Activated CD4-positive, alpha-beta memory T cell treated with anti-CD3 and anti-CD28 coated beads for 36 hours (primary cell): ENCODE measurements around the gene DUSP28. TPM values are rescaled to one million over a fixed set of nuclear protein-coding genes. Genes with fewer than 3 reads are reported as not detected.

Experiments
- CTCF ChIA-PET: fragments of 350-600 bp; sonication (Branson Sonifier 250); formaldehyde crosslinking; loops from one replicate; lab custom pipeline; 2021; ENCODE audit warnings: antibody characterized with exemption, inconsistent platforms; lab: Charles Lee
- POLR2A ChIA-PET: fragments of 350-600 bp; sonication (Branson Sonifier 250); formaldehyde crosslinking; loops from one replicate; lab custom pipeline; 2021; ENCODE audit warnings: antibody characterized with exemption; lab: Charles Lee
- DNase-seq: peaks from one replicate; pipeline ENCODE4 v3.0.0-alpha.2; 2020
- H3K27ac Mint-ChIP-seq: one replicate; pipeline ENCODE4 v1.8.0; 2021; ENCODE audit warnings: mixed read lengths
- H3K27me3 Mint-ChIP-seq: one replicate; pipeline ENCODE4 v1.8.0; 2021; ENCODE audit warnings: mixed read lengths
- H3K36me3 Mint-ChIP-seq: one replicate; pipeline ENCODE4 v1.8.0; 2021; ENCODE audit warnings: mixed read lengths
- H3K4me1 Mint-ChIP-seq: one replicate; pipeline ENCODE4 v1.8.0; 2021; ENCODE audit warnings: low read depth, mixed read lengths
- H3K4me3 Mint-ChIP-seq: one replicate; pipeline ENCODE4 v1.8.0; 2021; ENCODE audit warnings: mild to moderate bottlenecking, mixed read lengths
- H3K9me3 Mint-ChIP-seq: one replicate; pipeline ENCODE4 v1.8.0; 2021; ENCODE audit warnings: mixed read lengths
- intact Hi-C: fragments of 100-400 bp; cut with micrococcal nuclease; formaldehyde crosslinking; loops from one replicate; pipeline ENCODE4 v1.15.1; 2023
- total RNA-seq, 2 experiments: library from RNA; stranded (reverse); gene quantifications; one replicate each; pipeline ENCODE4 v1.2.3, GENCODE V29; 2021

DUSP28 gene
- total RNA-seq, 2 experiments from 2014 or later: 4.1 to 4.2 TPM

- POLR2A ChIA-PET: no interaction called here
- intact Hi-C loops: loop anchor here (5.0 kb wide), 1 partner anchor 37 kb away; the partner anchor contains the start of gene GPR35
- H3K27me3 Mint-ChIP-seq: no peaks in the 10 kb centered on the region
- no peak overlapping the region for H3K27ac Mint-ChIP-seq
- H3K36me3 Mint-ChIP-seq: peaks cover 3% of the 10 kb centered on the region
- no peak for DNase-seq
- H3K4me1 Mint-ChIP-seq: peaks cover 23% of the 10 kb centered on the region
- H3K4me3 Mint-ChIP-seq: no peak overlapping the region
- H3K9me3 Mint-ChIP-seq: no peaks in the 10 kb centered on the region
- CTCF ChIA-PET: interaction anchor here (1.2 to 2.3 kb wide), 2 partner anchors 10 to 76 kb away, joined by 4 to 10 read pairs; no protein-coding TSS in a partner anchor
These were observed 29.8 kb downstream of the DUSP28 start for GRCh38 chr2:240589850-240590525.

GRCh38 chr2:240590681-240591111, 30.5 kb downstream of the DUSP28 start:
- no peak for DNase-seq
- Mint-ChIP-seq H3K4me1 (peaks cover 21% of the 10 kb centered on the region), H3K36me3 (peaks cover 2% of the 10 kb centered on the region), H3K9me3 (no peaks in the 10 kb centered on the region), H3K27me3 (no peaks in the 10 kb centered on the region), H3K27ac (no peak overlapping the region), H3K4me3 (no peak overlapping the region)
- intact Hi-C loops: no loop called here
- CTCF ChIA-PET: interaction anchor here (1.2 kb wide), 1 partner anchor 10 kb away, joined by 4 read pairs; no protein-coding TSS in a partner anchor
- POLR2A ChIA-PET: no interaction called here

DNA sequence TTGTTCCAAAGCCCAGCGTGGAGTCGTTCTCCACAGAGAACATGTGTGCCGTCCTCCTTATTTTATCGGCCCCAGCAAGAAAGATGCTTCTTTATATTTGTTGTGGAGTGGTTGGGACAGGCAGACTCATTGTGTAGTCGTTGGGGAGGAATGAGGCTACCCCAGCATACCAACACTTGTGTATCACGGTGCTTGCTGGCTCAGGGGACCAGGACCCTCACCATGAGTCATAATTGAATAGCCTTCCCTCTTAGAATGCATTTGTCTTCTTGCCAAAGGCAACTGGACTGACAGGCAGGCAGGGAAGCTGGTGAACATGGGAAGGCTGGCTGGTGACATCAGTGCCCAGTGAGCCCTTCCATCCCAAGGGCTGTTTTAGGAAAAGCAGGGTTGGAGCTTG, 31.1 kb downstream of the DUSP28 start:
- Mint-ChIP-seq H3K27me3 (no peaks in the 10 kb centered on the region), H3K4me3 (no peak overlapping the region), H3K9me3 (no peaks in the 10 kb centered on the region), H3K27ac (no peak overlapping the region), H3K36me3 (no peaks in the 10 kb centered on the region), H3K4me1 (peaks cover 21% of the 10 kb centered on the region)
- ChIA-PET POLR2A (no interaction called here), CTCF (no interaction called here)
- DNase-seq: no peak
- intact Hi-C loops: no loop called here

DNA sequence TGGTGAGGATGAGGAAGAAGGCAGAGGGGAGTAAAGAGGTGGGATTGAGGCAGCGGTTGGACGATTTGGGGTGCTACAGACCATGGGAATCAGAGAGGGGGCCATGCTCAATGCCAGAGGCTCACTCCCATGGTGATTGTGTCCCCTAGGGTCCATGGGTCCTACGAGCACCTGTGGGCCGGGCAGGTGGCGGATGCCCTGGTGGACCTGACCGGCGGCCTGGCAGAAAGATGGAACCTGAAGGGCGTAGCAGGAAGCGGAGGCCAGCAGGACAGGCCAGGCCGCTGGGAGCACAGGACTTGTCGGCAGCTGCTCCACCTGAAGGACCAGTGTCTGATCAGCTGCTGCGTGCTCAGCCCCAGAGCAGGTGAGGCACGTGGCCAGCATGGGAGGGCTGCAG, 31.6 kb downstream of the DUSP28 start:
- H3K4me3 Mint-ChIP-seq: no peak overlapping the region
- H3K4me1 Mint-ChIP-seq: peaks cover 21% of the 10 kb centered on the region
- H3K27ac Mint-ChIP-seq: no peak overlapping the region
- no peaks in the 10 kb centered on the region for H3K27me3 Mint-ChIP-seq
- H3K9me3 Mint-ChIP-seq: no peaks in the 10 kb centered on the region
- no peak for DNase-seq
- intact Hi-C loops: no loop called here
- ChIA-PET POLR2A (no interaction called here), CTCF (interaction anchor here (0.8 kb wide), 1 partner anchor 26 kb away, joined by 3 read pairs; no protein-coding TSS in a partner anchor)
- H3K36me3 Mint-ChIP-seq: no peaks in the 10 kb centered on the region

GRCh38 chr2:240593026-240593702, 33.0 kb downstream of the DUSP28 start:
- intact Hi-C loops: no loop called here
- H3K27me3 Mint-ChIP-seq: no peaks in the 10 kb centered on the region
- ChIA-PET POLR2A (no interaction called here), CTCF (interaction anchor here (1.2 to 1.3 kb wide), 2 partner anchors 27 to 107 kb away, joined by 3 read pairs; no protein-coding TSS in a partner anchor)
- no peaks in the 10 kb centered on the region for H3K9me3 Mint-ChIP-seq
- no peak for DNase-seq
- no peaks in the 10 kb centered on the region for H3K36me3 Mint-ChIP-seq
- H3K27ac Mint-ChIP-seq: no peak overlapping the region
- peaks cover 11% of the 10 kb centered on the region for H3K4me1 Mint-ChIP-seq
- no peak overlapping the region for H3K4me3 Mint-ChIP-seq

GRCh38 chr2:240593703-240594451, 33.7 kb downstream of the DUSP28 start:
- no peak overlapping the region for H3K27ac Mint-ChIP-seq
- CTCF ChIA-PET: interaction anchor here (1.1 to 1.3 kb wide), 3 partner anchors 28 to 106 kb away, joined by 3 read pairs; no protein-coding TSS in a partner anchor
- intact Hi-C loops: no loop called here
- H3K9me3 Mint-ChIP-seq: no peaks in the 10 kb centered on the region
- H3K4me1 Mint-ChIP-seq: peaks cover 3% of the 10 kb centered on the region
- no peak for DNase-seq
- no peaks in the 10 kb centered on the region for H3K27me3 Mint-ChIP-seq
- H3K4me3 Mint-ChIP-seq: no peak overlapping the region
- POLR2A ChIA-PET: no interaction called here
- no peaks in the 10 kb centered on the region for H3K36me3 Mint-ChIP-seq

DNA sequence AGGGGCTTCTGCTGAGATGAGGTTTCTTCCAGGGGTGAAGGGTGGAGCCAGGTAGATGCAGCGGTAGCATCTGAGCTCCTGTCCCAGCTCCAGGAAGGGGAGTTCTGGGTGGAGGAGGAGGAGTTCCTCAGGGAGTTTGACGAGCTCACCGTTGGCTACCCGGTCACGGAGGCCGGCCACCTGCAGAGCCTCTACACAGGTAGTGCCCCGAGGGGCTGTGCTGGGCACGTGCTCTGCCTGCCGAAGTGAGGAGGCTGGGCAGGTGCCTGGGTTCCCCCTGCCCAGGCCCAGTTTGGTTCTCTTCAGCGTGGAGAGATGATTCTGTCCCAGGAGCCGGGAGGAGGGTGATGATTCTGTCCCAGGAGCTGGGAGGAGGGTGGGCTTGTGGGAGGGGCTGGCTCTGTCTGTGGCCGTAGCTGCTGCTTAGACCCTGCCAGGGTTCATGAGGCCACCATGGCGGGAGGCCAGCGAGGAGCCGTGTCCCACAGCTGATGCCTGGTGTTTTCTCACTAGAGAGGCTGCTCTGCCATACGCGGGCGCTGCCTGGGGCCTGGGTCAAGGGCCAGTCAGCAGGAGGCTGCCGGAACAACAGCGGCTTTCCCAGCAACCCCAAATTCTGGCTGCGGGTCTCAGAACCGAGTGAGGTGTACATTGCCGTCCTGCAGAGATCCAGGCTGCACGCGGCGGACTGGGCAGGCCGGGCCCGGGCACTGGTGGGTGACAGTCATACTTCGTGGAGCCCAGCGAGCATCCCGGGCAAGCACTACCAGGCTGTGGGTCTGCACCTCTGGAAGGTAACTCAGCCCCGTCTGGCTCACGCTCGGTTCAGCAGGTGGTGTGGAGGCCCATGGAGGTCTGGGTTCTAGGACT, 34.6 kb downstream of the DUSP28 start:
- no peak for DNase-seq
- Mint-ChIP-seq H3K27me3 (no peaks in the 10 kb centered on the region), H3K9me3 (no peaks in the 10 kb centered on the region), H3K27ac (no peak overlapping the region), H3K4me1 (no peaks in the 10 kb centered on the region), H3K36me3 (no peaks in the 10 kb centered on the region), H3K4me3 (no peak overlapping the region)
- intact Hi-C loops: no loop called here
- POLR2A ChIA-PET: no interaction called here
- CTCF ChIA-PET: interaction anchor here (1.1 to 1.3 kb wide), 2 partner anchors 80 to 105 kb away, joined by 3 read pairs; no protein-coding TSS in a partner anchor

GRCh38 chr2:240595381-240596079, 35.4 kb downstream of the DUSP28 start:
- no peak overlapping the region for H3K4me3 Mint-ChIP-seq
- H3K9me3 Mint-ChIP-seq: no peaks in the 10 kb centered on the region
- no peaks in the 10 kb centered on the region for H3K27me3 Mint-ChIP-seq
- peaks cover 2% of the 10 kb centered on the region for H3K36me3 Mint-ChIP-seq
- peak; percentile 46 for DNase-seq
- CTCF ChIA-PET: no interaction called here
- H3K4me1 Mint-ChIP-seq: no peaks in the 10 kb centered on the region
- H3K27ac Mint-ChIP-seq: no peak overlapping the region
- intact Hi-C loops: no loop called here
- POLR2A ChIA-PET: no interaction called here

DNA sequence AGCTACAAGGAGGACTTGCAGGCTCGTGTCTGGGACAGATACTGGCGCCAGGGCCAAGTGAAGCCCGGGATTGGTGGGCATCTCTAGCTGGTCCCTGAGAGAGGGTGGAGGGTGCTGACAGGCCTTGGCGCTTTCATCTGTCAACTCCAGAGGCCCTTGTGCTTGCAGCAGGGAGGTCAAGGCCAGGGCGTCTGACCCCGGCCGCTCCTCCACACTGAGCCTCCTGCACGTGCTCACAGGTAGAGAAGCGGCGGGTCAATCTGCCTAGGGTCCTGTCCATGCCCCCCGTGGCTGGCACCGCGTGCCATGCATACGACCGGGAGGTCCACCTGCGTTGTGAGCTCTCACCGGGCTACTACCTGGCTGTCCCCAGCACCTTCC, 35.9 kb downstream of the DUSP28 start:
- DNase-seq: no peak
- CTCF ChIA-PET: interaction anchor here (0.9 kb wide), 1 partner anchor 82 kb away, joined by 4 read pairs; no protein-coding TSS in a partner anchor
- intact Hi-C loops: no loop called here
- Mint-ChIP-seq H3K36me3 (peaks cover 2% of the 10 kb centered on the region), H3K27me3 (no peaks in the 10 kb centered on the region), H3K27ac (no peak overlapping the region), H3K9me3 (no peaks in the 10 kb centered on the region), H3K4me1 (no peaks in the 10 kb centered on the region), H3K4me3 (no peak overlapping the region)
- POLR2A ChIA-PET: no interaction called here

DNA sequence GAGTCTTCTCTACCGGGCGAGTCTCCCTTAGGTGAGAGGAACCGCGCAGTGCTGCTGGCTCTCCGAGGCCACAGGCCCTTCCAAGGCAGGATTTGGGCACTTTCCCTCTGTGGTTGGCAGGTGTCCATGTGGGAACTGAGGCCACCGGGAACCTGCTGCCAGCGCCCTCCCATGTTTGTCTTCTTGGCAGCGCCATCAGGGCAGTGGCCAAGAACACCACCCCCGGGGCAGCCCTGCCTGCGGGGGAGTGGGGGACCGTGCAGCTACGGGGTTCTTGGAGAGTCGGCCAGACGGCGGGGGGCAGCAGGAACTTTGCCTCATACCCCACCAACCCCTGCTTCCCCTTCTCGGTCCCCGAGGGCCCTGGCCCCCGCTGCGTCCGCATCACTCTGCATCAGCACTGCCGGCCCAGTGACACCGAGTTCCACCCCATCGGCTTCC, 36.4 kb downstream of the DUSP28 start:
- ChIA-PET CTCF (interaction anchor here (0.9 kb wide), 1 partner anchor 83 kb away, joined by 4 read pairs; no protein-coding TSS in a partner anchor), POLR2A (no interaction called here)
- peaks cover 2% of the 10 kb centered on the region for H3K36me3 Mint-ChIP-seq
- H3K4me3 Mint-ChIP-seq: no peak overlapping the region
- no peak overlapping the region for H3K27ac Mint-ChIP-seq
- DNase-seq: no peak
- intact Hi-C loops: no loop called here
- no peaks in the 10 kb centered on the region for H3K4me1 Mint-ChIP-seq
- H3K27me3 Mint-ChIP-seq: no peaks in the 10 kb centered on the region
- H3K9me3 Mint-ChIP-seq: no peaks in the 10 kb centered on the region

DNA sequence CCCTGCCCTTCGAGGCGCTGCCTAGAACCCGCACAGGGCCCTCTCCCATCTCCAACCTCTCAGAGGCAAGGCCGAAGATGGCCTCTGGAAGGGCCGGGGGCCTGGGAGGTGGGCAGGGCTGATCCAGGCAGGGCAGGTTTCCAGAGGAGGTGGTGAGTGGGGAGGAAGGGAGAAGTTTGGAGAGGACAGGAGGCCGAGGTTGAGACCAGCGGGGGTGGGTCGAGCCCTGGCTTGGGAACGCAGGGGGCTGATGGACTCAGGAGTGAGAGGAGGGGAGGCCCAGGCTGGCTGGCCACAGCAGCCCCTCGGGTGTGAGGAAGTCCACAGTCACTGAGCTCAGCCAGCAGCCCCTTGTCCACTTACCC, 36.9 kb downstream of the DUSP28 start:
- Mint-ChIP-seq H3K9me3 (no peaks in the 10 kb centered on the region), H3K4me3 (no peak overlapping the region), H3K27me3 (no peaks in the 10 kb centered on the region), H3K27ac (no peak overlapping the region), H3K36me3 (peaks cover 2% of the 10 kb centered on the region), H3K4me1 (no peaks in the 10 kb centered on the region)
- POLR2A ChIA-PET: no interaction called here
- CTCF ChIA-PET: no interaction called here
- intact Hi-C loops: no loop called here
- DNase-seq: no peak
